ENCODE data around the gene TGFBR3. TPM values are rescaled to one million over a fixed set of nuclear protein-coding genes. Genes with fewer than 3 reads are reported as not detected.

TGFBR3 gene
- polyA plus RNA-seq, 1 donor (not counting 4 experiments of a cell fraction or from before 2014, with no cell fraction given): 1.2 TPM

- Histone ChIP-seq H3K27ac (ENCODE audit: control insufficient read depth, insufficient read depth, low read length) (no peak overlapping the region), H3K4me2 (ENCODE audit: control insufficient read depth, extremely low read depth, insufficient read depth, low read depth, low read length) (no peak overlapping the region), H3K27me3 (ENCODE audit: control insufficient read depth, extremely low read depth, insufficient read depth, low read length) (no peaks in the 10 kb centered on the region), H4K20me1 (ENCODE audit: control insufficient read depth, extremely low read depth, insufficient read depth, low read length) (no peaks in the 10 kb centered on the region), H3K9me1 (ENCODE audit: control insufficient read depth, extremely low read depth, insufficient read depth, low read length) (no peaks in the 10 kb centered on the region), H3K36me3 (ENCODE audit: control insufficient read depth in 2 of 2, extremely low read depth in 1 of 2, insufficient read depth in 2 of 2, low read length in 2 of 2) (no peaks in the 10 kb centered on the region), H3K4me1 (ENCODE audit: control insufficient read depth, extremely low read depth, insufficient read depth, low read length) (peaks cover 10% of the 10 kb centered on the region), H3K9ac (ENCODE audit: control insufficient read depth, extremely low read depth, insufficient read depth, low read length) (no peak overlapping the region), H2AFZ (ENCODE audit: control insufficient read depth, low read length) (no peak overlapping the region), H3K9me3 (ENCODE audit: control insufficient read depth, low read depth, low read length) (no peaks in the 10 kb centered on the region), H3K4me3 (ENCODE audit: control insufficient read depth in 2 of 3, extremely low read depth in 1 of 3, insufficient read depth in 2 of 3, low read depth in 1 of 3, low read length in 3 of 3) (no peak overlapping the region), H3K79me2 (ENCODE audit: control insufficient read depth, insufficient read depth, low read length) (no peaks in the 10 kb centered on the region)
- no peak for FAIRE-seq
- dilution Hi-C loops (cut with MboI; ENCODE audit: extremely low pct_ligation_motif_present, low sequenced_read_pairs): no loop called here
- TF ChIP-seq CTCF (optimal IDR thresholded peaks at IDR 0.05 in 1 of 3, IDR thresholded peaks at IDR 0.05 in 1 of 3, conservative IDR thresholded peaks at IDR 0.05 in 1 of 3; ENCODE audit: extremely low read depth in 1 of 3, insufficient read depth in 2 of 3, low read length in 3 of 3): no peak
- no peak for TF ChIP-seq EZH2 (IDR thresholded peaks at IDR 0.05; ENCODE audit: low read length)
- no peak for DNase-seq (ENCODE audit: low read depth, low spot score)
These were observed 76.6 kb downstream of the TGFBR3 start for GRCh38 chr1:91809317-91809716.

GRCh38 chr1:91807921-91808620 lies 77.9 kb downstream of the TGFBR3 start:
- dilution Hi-C loops (cut with MboI; ENCODE audit: extremely low pct_ligation_motif_present, low sequenced_read_pairs): no loop called here
- TF ChIP-seq CTCF (optimal IDR thresholded peaks at IDR 0.05 in 1 of 3, IDR thresholded peaks at IDR 0.05 in 1 of 3, conservative IDR thresholded peaks at IDR 0.05 in 1 of 3; ENCODE audit: extremely low read depth in 1 of 3, insufficient read depth in 2 of 3, low read length in 3 of 3) (no peak), EZH2 (IDR thresholded peaks at IDR 0.05; ENCODE audit: low read length) (no peak)
- no peak for FAIRE-seq

More at GRCh38 chr1:91807921-91808620, 77.9 kb downstream of the TGFBR3 start:
- no peaks in the 10 kb centered on the region for H4K20me1 ChIP-seq (ENCODE audit: control insufficient read depth, extremely low read depth, insufficient read depth, low read length)
- no peaks in the 10 kb centered on the region for H3K36me3 ChIP-seq (ENCODE audit: control insufficient read depth in 2 of 2, extremely low read depth in 1 of 2, insufficient read depth in 2 of 2, low read length in 2 of 2)
- H3K4me3 ChIP-seq (ENCODE audit: control insufficient read depth in 2 of 3, extremely low read depth in 1 of 3, insufficient read depth in 2 of 3, low read depth in 1 of 3, low read length in 3 of 3): no peak overlapping the region
- no peaks in the 10 kb centered on the region for H3K9me3 ChIP-seq (ENCODE audit: control insufficient read depth, low read depth, low read length)
- peaks cover 3% of the 10 kb centered on the region for H3K27me3 ChIP-seq (ENCODE audit: control insufficient read depth, extremely low read depth, insufficient read depth, low read length)
- H3K9ac ChIP-seq (ENCODE audit: control insufficient read depth, extremely low read depth, insufficient read depth, low read length): no peak overlapping the region
- H2AFZ ChIP-seq (ENCODE audit: control insufficient read depth, low read length): no peak overlapping the region
- no peak overlapping the region for H3K4me2 ChIP-seq (ENCODE audit: control insufficient read depth, extremely low read depth, insufficient read depth, low read depth, low read length)
- H3K9me1 ChIP-seq (ENCODE audit: control insufficient read depth, extremely low read depth, insufficient read depth, low read length): no peaks in the 10 kb centered on the region
- DNase-seq (ENCODE audit: low read depth, low spot score): no peak
- H3K27ac ChIP-seq (ENCODE audit: control insufficient read depth, insufficient read depth, low read length): no peak overlapping the region
- no peaks in the 10 kb centered on the region for H3K79me2 ChIP-seq (ENCODE audit: control insufficient read depth, insufficient read depth, low read length)
- H3K4me1 ChIP-seq (ENCODE audit: control insufficient read depth, extremely low read depth, insufficient read depth, low read length): peaks cover 20% of the 10 kb centered on the region

Measured in keratinocyte (primary cell).